Measurements from ENCODE around the gene ZEB2.
A peak's percentile ranks its signal among the peaks of the same experiment; 100 is the strongest.

ZEB2 gene

DNA sequence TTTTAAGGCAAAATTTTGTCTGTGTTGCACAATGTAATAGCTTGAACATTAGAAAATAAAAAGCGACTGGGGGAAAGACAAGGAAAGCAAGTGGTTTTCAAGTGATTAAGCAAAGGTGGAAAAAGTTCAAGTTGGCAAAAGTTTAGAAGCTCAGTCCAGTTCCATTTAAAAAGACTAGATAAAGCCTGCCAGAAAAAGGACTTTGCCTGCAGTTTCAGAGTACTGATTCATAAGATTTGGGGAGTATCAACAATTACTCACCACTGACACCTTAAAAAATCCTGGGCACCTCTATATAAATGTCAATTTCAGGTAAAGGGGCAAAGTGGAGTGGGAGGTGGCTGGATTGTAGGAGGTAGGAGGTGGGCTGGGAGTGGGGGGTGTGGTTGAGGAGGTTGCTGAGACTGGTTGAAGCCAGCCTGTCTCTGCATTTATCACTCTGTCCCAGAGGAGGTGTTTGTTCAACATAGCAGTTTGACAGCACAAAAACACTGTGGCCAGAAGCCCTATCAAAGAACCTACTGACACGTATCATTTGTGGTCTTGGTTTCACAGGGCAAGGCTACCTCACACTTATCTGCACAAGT is 14.6 kb downstream of the ZEB2 start:
- ChIA-PET CTCF (no interaction called here), POLR2A (no interaction called here)
- TF ChIP-seq, protein P1, sequence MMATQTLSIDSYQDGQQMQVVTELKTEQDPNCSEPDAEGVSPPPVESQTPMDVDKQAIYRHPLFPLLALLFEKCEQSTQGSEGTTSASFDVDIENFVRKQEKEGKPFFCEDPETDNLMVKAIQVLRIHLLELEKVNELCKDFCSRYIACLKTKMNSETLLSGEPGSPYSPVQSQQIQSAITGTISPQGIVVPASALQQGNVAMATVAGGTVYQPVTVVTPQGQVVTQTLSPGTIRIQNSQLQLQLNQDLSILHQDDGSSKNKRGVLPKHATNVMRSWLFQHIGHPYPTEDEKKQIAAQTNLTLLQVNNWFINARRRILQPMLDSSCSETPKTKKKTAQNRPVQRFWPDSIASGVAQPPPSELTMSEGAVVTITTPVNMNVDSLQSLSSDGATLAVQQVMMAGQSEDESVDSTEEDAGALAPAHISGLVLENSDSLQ (IDR thresholded peaks at IDR 0.05): peak; percentile 60
- TF ChIP-seq ARNT (IDR thresholded peaks at IDR 0.05) (no peak), ELF4 (IDR thresholded peaks at IDR 0.05) (no peak), FOXM1 (IDR thresholded peaks at IDR 0.05; ENCODE audit: borderline replicate concordance) (no peak), TARDBP (IDR thresholded peaks at IDR 0.05) (no peak), L3MBTL2 (conservative IDR thresholded peaks at IDR 0.05) (no peak), FOXA1 (IDR thresholded peaks at IDR 0.05) (no peak)
- no peak for DNase-seq (ENCODE audit: extremely low spot score)

DNA sequence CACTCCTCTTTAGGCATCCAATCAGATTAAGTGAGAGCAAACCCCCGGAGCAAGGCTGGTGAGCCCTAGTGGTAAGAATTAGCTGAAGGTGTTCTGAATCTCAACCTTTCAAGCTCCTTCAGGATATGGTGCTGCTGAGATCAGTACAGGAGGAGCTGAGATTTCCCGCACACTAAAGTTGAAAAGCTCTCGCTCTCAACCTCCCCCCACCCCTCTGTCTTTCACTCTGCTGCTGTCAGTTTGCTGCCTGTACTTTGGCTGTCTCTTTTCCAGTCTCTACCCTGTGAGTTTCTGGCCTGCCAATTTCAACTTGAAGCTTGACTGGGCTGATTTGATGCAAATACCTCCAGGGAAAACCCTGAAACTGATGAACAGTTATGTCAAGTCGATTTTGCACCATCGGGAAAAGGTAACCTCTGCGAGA is 15.7 kb downstream of the ZEB2 start:
- TF ChIP-seq, protein P1 (IDR thresholded peaks at IDR 0.05): no peak
- no peak for TF ChIP-seq FOXA1 (IDR thresholded peaks at IDR 0.05)
- no peak for TF ChIP-seq ELF4 (IDR thresholded peaks at IDR 0.05)
- no peak for TF ChIP-seq TARDBP (IDR thresholded peaks at IDR 0.05)
- no peak for TF ChIP-seq FOXK2 (IDR thresholded peaks at IDR 0.05)
- no peak for TF ChIP-seq LEF1 (IDR thresholded peaks at IDR 0.05; ENCODE audit: borderline replicate concordance)
- no peak for TF ChIP-seq ZNF384 (IDR thresholded peaks at IDR 0.05)
- TF ChIP-seq BHLHE40 (IDR thresholded peaks at IDR 0.05; ENCODE audit: borderline replicate concordance): no peak
- no peak for TF ChIP-seq NFRKB (IDR thresholded peaks at IDR 0.05)
- no peak for TF ChIP-seq SUZ12 (IDR thresholded peaks at IDR 0.05)
- no peak for TF ChIP-seq ARNT (IDR thresholded peaks at IDR 0.05)
- TF ChIP-seq SP1 (IDR thresholded peaks at IDR 0.05): no peak
- no peak for TF ChIP-seq FOXM1 (IDR thresholded peaks at IDR 0.05; ENCODE audit: borderline replicate concordance)
- TF ChIP-seq HDGF (IDR thresholded peaks at IDR 0.05; ENCODE audit: borderline replicate concordance): no peak
- TF ChIP-seq CTBP1 (IDR thresholded peaks at IDR 0.05; ENCODE audit: borderline replicate concordance): no peak
- no peak for TF ChIP-seq L3MBTL2 (conservative IDR thresholded peaks at IDR 0.05)
- ChIA-PET CTCF (no interaction called here), POLR2A (no interaction called here)
- DNase-seq (ENCODE audit: extremely low spot score): no peak

DNA sequence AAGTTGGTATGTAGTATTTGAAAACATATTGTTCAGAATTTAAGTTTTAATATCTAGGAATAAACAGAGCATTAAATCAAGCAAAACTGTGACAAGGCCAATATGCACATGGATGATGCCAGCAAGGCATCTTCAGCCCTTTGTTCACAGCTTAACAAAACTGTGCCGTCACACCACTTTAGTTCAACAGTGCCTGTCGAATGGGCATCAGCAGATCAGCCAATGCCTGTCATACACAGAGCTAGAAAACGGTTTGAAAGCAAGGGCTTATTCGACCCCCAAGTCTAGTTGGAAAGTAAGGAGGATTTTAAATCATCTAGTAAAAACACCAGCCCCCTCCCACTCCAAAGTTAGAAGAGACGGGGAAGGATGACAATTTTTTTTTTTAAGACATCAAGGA is 16.7 kb downstream of the ZEB2 start:
- no peak for TF ChIP-seq ELF4 (IDR thresholded peaks at IDR 0.05)
- POLR2A ChIA-PET: no interaction called here
- CTCF ChIA-PET: interaction anchor here (0.6 kb wide), 1 partner anchor 156 kb away, joined by 4 read pairs; no protein-coding TSS in a partner anchor
- DNase-seq (ENCODE audit: extremely low spot score): no peak

DNA sequence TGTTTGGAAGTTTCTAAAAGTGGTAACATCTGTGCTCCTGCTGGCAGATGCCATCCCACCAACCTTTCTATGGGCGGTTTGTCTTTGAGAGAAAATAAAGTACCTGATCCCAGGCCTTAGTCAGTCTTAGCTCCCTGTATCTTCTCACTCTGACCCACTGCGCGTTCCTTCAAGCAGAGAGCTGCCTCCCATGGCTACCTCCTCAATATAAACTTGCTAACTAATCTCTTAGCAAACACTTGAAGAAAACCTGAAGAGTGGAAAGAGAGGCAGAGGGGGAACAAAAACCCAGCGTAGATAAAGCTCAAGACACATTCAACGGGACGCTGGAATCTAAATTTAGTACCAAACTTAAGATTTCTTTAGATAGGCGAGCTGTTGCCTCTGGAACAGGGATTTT is 17.6 kb downstream of the ZEB2 start:
- POLR2A ChIA-PET: no interaction called here
- no peak for DNase-seq (ENCODE audit: extremely low spot score)
- TF ChIP-seq FOXA1 (IDR thresholded peaks at IDR 0.05) (no peak), FOXK2 (IDR thresholded peaks at IDR 0.05) (no peak), ARNT (IDR thresholded peaks at IDR 0.05) (no peak), ZNF384 (IDR thresholded peaks at IDR 0.05) (no peak), TARDBP (IDR thresholded peaks at IDR 0.05) (no peak), FOXM1 (IDR thresholded peaks at IDR 0.05; ENCODE audit: borderline replicate concordance) (no peak), SP1 (IDR thresholded peaks at IDR 0.05) (no peak), ELF4 (IDR thresholded peaks at IDR 0.05) (no peak), L3MBTL2 (conservative IDR thresholded peaks at IDR 0.05) (no peak), CTBP1 (IDR thresholded peaks at IDR 0.05; ENCODE audit: borderline replicate concordance) (no peak), LEF1 (IDR thresholded peaks at IDR 0.05; ENCODE audit: borderline replicate concordance) (no peak), HDGF (IDR thresholded peaks at IDR 0.05; ENCODE audit: borderline replicate concordance) (no peak)
- TF ChIP-seq, protein P1 (IDR thresholded peaks at IDR 0.05): no peak
- CTCF ChIA-PET: no interaction called here

DNA sequence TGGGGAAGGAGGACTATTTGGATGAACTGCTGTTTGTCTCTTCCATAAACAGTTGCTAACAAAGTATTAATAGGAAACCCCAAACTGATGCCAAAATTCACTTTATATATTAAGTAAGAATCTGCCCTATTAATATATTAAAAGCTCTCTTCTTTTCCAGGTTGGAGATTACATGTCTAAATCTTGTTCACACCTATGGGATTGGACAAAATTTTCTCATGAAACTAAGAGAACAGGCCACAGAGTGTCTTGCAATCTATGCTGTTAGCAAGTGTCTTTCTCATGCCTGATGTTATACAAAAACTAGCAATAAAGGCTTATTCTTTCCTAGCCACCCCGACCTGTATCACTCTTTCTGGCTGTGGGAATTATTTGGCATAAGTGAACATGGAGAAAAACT is 18.3 kb downstream of the ZEB2 start:
- no peak for DNase-seq (ENCODE audit: extremely low spot score)
- no peak for TF ChIP-seq NFRKB (IDR thresholded peaks at IDR 0.05)
- no peak for TF ChIP-seq ELF4 (IDR thresholded peaks at IDR 0.05)
- no peak for TF ChIP-seq ARNT (IDR thresholded peaks at IDR 0.05)
- no peak for TF ChIP-seq FOXA1 (IDR thresholded peaks at IDR 0.05)
- POLR2A ChIA-PET: no interaction called here
- CTCF ChIA-PET: no interaction called here

DNA sequence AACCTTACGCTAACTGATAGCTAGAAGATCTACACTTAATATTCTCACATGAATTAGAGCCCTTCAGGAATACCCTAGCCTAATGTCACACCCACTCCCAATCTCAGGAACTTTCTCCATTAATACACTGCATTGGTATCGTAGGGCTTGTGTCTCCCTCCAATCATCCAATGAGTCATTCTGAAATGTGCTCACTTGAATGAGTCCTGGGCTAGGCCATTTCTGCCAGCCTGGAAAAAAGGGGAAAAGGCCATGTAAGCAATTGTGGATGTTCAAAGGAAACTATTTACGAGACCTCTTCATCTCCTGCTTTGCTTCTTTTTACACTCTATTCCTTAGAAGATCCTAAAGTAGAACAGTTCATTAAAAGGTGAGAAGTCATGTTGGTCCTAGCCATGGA is 18.8 kb downstream of the ZEB2 start:
- no peak for TF ChIP-seq NFRKB (IDR thresholded peaks at IDR 0.05)
- no peak for TF ChIP-seq BHLHE40 (IDR thresholded peaks at IDR 0.05; ENCODE audit: borderline replicate concordance)
- TF ChIP-seq, protein P1 (IDR thresholded peaks at IDR 0.05): no peak
- no peak for TF ChIP-seq CTBP1 (IDR thresholded peaks at IDR 0.05; ENCODE audit: borderline replicate concordance)
- TF ChIP-seq FOXA1 (IDR thresholded peaks at IDR 0.05): no peak
- TF ChIP-seq SP1 (IDR thresholded peaks at IDR 0.05): no peak
- no peak for TF ChIP-seq TARDBP (IDR thresholded peaks at IDR 0.05)
- TF ChIP-seq HDGF (IDR thresholded peaks at IDR 0.05; ENCODE audit: borderline replicate concordance): no peak
- no peak for TF ChIP-seq FOXK2 (IDR thresholded peaks at IDR 0.05)
- CTCF ChIA-PET: interaction anchor here (0.7 kb wide), 1 partner anchor 31 kb away, joined by 3 read pairs; no protein-coding TSS in a partner anchor

More for the DNA sequence above, 18.8 kb downstream of the ZEB2 start:
- POLR2A ChIA-PET: no interaction called here
- DNase-seq (ENCODE audit: extremely low spot score): no peak

All from HEK293T (cell line).